Colon (tissue), 2 donors: ENCODE measurements around the gene CLCN1.
"Not testable (repeated sequence)": the region's sequence is repeated elsewhere in the genome, so short reads cannot be mapped to it uniquely, and the experiment has no call there.

ENCODE experiments used
- FAIRE-seq: peaks from 2 replicates; lab custom pipeline; 2012; peaks lifted over from hg19 to GRCh38; lab: Jason Lieb, UNC
- donor health status: control.
- donor health status: control.

CLCN1 gene

DNA sequence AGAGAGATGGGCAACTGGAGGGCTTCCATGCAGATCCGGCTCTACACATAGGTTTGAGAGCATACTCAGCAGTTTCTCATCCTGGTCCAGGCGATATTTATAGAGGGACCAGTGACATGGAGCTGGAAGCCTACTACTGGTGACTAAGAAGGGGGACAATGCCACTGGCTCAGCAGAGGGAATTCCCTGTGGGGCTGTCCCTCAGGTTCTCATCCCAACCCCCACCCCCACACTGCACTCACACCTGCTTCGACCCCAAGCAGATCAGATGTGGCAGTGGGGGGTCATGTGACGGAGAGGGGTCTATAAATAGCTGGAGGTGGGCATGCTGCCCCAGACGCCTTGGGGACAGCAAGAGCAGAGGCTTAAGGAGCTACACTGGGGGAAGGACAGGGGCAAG, at the start of gene CLCN1:
CLCN1 (plus strand) TSS at position 336 of the 400 bp plus-strand sequence. CDS start 102 bp downstream, outside the sequence.
- FAIRE-seq: no peak

DNA sequence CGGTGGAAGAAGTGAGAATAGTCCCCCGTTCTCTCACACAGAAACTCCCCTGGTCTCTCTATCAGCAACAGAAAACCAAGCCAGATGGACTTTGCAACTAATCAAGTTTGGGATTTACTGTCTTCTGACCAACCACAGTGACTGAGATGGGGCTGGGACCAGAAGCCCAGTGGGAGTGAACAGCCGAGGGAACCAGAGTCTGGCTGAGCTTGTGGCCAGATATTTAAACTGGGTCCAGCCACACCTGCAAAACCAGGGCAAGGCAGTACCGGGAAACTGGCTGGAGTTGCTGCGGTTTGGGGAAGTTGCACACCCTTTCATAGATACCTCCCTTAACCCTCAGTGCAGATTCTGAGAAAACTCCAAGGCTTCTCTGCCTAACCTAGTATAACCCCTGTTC, 46.7 kb upstream of the CLCN1 start:
- no peak for FAIRE-seq

DNA sequence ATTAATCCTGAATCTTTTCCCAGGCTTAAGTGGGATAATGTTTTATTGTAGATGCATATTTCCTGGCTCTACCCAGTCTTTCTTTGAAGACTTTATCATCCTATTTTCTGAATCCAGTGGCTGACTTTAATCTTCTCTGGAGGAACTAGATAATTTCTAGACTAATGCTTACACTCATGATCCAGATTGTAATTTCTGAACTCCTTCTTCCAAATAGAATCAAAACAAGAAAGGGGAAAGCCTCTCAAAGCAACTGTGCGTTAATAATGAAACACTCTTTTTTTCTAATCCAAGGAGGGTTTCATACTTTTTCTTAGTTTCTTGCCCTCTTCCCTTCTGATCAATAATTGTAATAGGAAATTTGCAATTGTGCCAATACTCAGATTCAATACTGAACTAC, 44.7 kb upstream of the CLCN1 start:
- no peak for FAIRE-seq

DNA sequence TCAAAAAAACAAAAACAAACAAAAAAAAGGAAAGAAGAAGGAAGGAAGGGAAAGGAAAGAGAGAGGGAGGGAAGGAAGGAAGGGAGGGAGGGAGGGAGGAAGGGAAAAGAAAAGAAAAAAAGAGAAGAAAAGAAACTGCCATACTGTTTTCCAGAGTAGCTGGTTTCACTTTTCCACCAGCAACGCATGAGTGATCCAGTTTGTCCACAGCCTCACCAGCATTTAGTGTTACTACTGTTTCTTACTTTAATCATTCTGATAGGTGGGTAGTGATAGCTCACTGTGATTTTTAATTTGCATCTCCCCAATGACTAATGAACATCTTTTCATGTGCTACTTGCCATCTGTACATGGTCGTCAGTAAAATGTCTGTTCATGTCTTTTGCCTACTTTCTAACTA, 43.0 kb upstream of the CLCN1 start:
- no peak for FAIRE-seq

DNA sequence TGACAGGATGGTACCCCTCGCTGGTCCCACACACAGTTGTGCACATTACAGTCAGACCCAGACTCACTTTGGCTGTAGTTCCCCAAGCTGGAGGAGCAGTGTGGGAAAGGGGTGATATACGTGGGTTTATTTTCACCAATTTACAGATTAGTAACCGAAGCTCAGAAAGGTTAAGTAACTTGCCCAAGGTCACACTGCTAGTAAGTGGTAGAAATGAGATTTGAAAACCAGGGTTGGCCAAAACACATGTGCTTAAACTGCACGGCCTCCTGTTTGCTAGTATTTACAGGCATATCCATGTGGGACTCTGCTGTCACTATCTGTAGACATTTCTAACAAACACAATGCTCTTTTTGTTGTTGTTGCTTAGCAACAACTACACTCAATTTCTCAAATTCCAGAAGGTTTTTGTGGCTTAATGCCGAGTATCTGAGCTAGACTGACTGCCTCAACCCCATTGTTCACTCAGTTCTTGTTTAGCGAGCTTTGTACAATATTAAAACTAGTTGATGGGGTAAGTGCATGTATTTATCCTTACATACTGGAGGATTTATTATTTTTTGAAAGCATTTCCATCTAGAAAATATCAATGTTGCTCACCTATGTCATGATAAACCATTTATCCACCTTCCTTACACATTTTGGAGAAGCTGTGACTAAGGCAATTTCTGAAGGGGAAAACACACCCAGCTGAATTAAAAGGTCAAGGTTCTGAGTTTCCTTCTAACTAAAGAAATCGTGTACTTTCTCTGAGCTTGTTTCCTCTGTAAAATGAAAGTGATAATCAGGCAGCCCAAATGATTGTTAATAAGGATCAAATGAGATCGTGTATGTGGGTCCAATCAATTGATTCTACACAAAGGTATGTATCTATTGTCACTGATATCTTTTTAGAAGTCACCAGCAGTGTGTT, 36.5 kb upstream of the CLCN1 start:
- FAIRE-seq: no peak

DNA sequence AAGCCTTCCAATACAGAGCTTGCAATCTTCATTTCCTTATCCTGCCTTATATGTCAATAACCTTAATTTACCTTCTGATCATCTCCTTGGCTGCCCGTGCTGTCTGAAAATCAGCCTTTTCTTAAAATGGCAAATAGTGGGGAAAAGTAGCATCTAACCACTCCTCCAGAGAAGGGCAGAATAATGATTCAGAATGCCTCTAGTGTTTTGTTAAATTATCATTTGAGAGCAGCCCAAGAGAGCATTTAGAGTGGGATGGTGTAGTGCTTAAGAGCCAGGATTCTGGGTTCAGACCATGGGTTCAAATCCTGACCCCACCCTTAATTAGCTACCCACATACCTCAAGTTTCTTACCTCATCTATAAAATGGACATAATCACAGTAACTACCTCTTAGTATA, 35.8 kb upstream of the CLCN1 start:
- FAIRE-seq: no peak

DNA sequence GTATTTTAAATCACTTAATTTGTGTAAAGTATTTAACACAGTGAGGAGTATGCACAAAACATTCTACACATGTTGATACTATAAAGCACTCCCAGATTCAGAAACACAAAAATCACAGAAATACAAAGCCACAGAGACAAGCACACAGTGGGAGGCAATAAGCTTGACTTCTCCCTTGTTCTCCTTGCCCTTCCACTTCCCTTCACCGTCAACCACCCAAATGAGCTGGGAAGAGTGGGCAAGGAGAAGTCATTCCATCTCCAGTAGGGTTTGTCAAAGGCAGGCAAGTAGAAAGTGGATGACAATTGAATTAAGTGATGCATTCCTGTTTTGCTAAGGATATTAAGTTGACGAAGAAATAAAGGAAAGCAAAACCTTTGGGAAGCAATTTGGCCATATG, 35.3 kb upstream of the CLCN1 start:
- FAIRE-seq: no peak

DNA sequence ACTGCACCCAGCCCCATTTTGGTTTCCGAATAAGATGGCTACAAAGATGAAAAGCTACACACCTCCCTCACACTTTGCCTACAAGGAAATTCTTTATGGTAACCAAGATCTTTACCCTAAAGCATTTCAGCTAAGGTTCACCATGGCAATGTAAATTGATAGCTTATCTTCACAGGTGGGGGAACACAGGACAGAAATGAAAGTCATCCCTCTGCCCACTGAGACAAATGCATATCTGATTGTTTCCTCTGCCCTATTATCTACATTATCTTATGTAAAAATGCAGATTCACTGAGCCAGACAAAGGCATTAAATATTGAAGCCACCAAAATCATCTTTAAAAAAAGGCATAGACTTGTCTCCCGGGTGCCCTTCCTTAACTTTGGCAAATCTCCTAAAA, 34.4 kb upstream of the CLCN1 start:
- FAIRE-seq: no peak

DNA sequence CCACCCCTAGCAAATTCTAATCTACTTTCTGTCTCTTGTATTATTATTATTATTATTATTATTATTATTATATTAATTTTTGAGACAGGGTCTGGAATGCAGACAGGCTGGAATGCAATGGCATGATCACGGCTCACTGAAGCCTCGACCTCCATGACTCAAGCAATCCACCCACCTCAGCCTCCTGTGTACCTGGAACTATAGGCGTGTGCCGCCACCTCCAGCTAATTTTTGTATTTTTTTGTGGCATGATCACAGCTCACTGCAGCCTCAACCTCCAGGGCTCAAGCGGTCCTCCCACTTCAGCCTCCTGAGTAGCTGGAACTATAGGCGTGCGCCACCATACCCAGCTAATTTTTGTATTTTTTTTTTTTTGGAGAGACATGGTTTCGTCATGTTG, 33.8 kb upstream of the CLCN1 start:
- no peak for FAIRE-seq

DNA sequence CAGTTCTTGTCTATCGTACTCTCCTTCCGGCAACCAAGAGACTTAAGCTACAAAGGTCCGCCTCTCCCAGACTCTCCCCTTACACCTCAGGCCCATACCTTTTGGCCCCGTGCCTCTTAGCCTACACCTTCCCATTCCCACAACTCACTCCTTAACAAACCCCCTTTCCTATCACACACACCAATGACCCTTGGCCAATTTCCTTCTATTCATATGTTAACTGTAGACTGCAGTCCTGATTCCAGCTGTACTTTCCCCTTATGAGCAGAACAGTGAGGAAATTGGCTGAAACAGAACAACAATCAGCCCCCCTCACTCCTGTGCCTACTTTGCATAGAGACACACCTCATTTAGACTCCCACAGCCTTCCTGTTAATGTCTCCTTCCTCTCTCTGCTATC, 32.5 kb upstream of the CLCN1 start:
- FAIRE-seq: no peak

DNA sequence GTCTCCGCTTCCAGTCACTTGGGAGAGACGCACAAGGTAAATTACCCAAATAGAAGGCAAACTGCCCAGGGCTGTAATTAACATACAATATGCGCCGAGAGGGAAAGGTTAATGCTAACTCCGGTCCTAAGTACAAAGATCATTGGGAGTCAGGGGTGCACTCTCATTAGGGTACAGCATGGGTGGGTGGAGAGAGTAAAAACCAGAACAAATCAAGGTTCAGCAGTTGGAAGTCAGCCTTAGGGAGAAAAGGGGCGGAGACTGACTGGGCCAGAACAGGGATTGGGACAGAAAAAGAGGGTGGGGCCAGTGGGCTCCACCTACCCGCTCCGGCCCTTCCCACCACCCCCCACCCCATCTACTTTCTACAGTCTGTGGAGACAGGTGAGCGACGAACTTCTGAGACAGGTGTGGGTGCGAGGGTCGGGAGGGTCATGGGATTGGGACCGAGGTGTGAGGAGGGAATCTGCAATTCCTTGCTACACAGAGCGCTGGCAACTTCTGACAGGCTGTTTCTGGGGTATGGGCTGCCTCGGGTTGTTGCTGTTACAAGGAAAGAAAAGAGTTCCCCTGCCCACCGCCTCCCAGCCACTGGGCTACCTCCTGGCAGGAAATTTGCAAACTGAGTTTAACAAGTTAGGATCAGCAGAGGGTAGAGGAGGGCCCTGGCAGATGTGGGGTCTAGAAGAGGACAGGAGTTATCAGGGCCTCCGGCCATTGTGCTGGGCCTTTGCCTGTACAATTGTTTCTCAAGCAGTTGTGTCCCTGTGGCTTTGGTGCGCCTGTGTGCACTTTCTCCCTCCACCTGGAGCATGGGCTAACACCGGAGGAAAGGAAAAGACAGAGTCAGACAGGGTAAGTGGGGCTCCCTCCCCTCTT, 31.1 kb upstream of the CLCN1 start, which contains the start of gene TMEM139:
TMEM139 (plus strand) TSS at position 368 of the 879 bp plus-strand sequence. CDS start 1,000 bp downstream, outside the sequence.
- no peak for FAIRE-seq

DNA sequence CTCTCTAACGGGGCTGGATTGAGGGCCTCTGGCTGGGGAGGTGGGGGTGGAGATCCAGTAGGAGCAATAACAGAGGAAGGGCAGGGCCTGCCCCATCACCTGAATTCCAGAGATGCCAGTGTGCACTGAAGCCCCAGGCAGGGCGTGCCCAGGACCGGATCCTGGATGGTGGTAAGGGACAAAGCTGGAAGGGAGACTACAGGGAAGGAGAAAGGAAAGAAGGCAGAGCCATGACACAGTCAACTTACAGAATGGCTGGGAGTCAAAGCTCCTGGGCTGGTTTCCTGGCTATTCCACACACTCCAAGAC, 30.5 kb upstream of the CLCN1 start:
- FAIRE-seq: no peak

DNA sequence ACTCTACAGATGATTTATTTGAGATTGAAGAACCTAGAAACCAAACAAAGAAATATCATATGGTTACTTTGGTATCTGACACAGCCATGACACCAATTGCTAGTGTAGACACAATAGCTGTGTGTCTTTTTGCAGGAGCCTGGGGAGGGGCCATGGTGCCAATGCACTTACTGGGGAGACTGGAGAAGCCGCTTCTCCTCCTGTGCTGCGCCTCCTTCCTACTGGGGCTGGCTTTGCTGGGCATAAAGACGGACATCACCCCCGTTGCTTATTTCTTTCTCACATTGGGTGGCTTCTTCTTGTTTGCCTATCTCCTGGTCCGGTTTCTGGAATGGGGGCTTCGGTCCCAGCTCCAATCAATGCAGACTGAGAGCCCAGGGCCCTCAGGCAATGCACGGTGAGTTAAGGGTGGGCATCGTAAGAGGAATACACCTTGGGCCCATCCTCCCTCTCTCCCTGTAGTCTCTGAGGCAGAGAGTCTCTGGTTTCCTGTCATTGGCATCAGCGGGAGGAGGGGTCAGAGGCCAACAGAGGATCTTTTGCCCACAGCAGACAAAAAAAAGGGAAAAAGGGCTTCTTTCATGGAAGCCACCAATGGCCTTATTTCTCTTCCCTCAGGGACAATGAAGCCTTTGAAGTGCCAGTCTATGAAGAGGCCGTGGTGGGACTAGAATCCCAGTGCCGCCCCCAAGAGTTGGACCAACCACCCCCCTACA, 29.9 kb upstream of the CLCN1 start:
- FAIRE-seq: no peak

DNA sequence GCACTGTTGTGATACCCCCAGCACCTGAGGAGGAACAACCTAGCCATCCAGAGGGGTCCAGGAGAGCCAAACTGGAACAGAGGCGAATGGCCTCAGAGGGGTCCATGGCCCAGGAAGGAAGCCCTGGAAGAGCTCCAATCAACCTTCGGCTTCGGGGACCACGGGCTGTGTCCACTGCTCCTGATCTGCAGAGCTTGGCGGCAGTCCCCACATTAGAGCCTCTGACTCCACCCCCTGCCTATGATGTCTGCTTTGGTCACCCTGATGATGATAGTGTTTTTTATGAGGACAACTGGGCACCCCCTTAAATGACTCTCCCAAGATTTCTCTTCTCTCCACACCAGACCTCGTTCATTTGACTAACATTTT, 29.4 kb upstream of the CLCN1 start:
- FAIRE-seq: no peak

DNA sequence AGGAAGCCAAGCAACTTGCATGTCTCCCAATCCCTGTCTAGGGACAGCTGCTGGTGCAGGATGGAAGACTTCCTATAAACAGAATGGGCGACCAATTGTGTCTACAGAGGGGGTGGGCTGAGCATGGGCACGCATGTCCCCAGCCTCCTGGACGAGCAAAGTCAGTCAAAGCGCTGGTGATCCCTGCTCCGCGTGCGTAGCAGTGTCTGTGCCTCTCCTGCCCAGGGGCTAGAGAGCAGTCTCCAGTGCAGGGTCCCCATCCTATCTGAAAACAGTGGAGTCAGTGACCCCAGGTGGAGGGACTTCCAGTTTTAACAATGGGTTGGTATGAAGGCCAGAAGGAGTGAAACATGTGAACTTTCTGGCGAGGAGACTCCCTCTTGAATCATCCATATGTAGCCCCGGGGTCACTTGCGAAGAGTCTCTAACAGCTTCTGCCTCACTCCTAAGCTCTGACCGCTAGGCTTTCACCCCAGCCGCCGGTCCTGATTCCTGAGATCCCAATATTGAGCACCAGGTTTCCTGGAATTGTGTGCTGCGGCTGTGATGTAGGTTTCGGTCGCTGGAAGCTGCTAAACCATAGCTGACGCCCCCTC, 28.5 kb upstream of the CLCN1 start:
- no peak for FAIRE-seq

DNA sequence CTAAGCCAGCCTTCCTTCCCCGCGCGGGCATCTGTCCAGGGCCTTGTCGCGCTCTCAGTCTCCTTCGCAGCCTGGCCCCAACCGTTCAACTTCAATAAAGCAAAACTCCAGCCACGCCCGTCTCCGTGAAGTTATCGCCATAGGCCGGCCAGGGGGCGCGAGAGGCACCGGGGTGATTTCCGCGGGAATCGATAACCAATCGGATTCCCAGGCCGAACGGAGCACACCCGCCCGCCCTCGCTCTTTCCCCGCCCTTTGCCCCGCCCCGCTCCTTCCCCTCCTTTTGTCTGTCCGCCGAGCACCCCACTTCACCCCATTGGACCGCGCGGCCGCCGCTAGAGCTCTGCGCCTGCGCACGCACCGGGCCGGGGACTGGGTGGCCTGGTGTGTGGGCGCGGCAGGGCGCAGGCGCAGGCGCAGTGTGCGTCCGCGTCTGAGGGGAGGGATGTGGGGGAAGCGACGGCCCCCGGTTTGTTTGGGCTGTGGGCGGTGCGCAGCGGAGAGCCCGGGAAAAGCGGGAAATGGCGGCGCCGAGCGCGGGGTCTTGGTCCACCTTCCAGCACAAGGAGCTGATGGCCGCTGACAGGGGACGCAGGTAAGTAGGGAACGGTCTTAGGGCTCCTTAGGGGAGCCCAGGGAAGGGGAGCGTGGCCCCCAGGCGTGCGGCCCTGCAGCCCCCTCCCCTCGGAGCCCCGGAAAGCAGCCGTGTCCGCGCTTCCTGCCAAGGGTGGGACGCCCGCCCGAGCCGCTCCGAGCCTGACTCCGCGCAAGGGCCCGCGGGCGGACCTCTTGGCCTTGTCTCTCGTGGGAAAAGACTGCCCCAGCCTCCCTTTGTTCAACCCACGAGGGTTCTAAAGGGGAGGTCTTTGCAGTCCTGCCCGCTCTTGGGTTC, 27.7 kb upstream of the CLCN1 start, which contains the start of gene CASP2:
CASP2 (plus strand) TSS at position 417 of the 892 bp plus-strand sequence; CDS start at position 522, 105 bp downstream.
- FAIRE-seq: no peak

DNA sequence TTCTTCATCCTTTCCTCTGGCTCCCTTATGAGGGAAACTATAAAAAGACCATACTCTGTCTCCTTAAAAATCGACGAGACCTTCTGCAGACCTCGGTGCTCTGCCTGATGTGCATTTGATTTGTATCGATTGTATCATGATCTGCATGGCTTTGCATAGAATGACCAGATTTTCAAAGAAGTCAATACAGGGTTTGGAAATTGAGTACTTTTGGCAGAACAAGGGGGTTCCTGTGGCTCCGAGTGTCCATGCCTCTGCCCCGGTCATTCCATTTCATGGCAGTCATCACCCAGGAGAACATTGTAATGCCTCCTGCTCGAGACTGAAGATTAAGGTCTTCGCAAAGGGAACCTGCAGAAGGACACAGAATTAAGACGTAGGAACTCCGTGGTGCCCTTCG, 27.1 kb upstream of the CLCN1 start:
- FAIRE-seq: no peak

DNA sequence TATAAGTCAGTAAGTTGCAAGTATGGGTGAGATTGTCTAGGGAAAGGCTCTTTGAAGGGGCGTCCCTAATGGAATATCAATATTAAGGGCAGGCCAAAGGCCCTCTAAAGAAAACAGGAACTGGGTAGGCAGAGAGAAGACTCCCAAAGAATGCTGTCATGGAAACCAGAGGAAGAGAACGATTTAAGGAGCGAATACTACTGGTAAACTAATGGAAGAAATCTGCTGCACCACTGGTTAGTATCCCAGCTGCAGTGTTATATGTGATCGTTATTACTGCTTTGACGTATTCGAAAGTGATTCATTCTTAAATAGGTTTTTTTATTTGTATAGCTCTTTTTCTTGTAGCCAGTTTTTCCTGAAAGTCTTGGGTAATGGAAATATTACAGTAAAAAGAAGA, 26.5 kb upstream of the CLCN1 start:
- FAIRE-seq: no peak

DNA sequence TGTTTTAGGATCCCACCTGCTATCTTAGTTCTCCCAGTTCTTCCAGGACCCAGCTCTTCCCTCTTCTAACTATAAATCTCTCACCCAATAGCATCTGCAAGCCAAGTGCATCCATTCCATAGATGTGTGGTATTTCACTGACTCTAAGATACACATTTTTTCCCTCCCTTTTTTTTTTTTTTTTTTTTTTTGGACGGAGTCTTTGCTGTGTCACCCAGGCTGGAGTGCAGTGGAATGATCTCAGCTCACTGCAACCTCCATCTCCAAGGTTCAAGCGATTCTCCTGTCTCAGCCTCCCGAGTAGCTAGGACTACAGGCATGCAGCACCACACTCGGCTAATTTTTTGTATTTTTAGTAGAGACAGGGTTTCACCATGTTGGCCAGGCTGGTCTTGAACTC, 26.0 kb upstream of the CLCN1 start:
- FAIRE-seq: not testable (repeated sequence)

DNA sequence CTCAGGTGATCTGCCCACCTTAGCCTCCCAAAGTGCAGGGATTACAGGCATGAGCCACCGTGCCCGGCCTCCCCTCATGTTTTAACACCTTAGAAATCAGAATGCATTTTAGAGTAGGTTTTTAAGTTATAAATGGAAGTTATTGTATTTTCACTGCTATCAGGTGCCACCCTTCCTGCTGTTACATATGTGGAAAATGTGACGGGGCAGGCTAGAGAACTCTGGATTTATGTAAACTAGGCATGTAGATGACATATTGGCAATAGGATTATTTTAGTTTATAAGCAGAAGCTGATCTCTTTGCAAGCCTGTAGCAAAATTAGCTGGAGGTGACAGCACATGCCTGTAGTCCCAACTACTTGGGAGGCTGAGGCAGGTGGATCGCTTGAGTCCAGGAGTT, 25.6 kb upstream of the CLCN1 start:
- no peak for FAIRE-seq

DNA sequence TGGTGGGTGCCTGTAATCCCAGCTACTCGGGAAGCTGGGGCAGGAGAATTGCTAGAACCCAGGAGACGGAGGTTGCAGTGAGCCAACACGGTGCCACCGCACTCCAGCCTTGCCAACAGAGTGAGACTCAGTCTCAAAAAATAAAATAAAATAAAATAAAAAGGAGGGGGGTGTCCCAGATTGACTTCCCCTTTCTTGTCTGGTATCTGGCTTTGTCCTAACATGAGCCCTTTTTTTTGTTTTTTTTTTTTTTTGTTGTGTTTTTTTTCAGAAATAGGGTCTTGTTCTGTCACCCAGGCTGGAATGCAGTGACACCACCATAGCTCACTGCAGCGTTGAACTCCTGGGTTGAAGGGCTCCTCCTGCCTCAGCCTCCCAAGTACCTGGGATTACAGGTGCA, 23.0 kb upstream of the CLCN1 start:
- FAIRE-seq: no peak
